Activated T-cell treated with anti-CD3 and anti-CD28 coated beads, Interleukin-2, amount 50 U/mL, for 72 hours (primary cell): ENCODE results near the gene SPEN. TPM values are rescaled to one million over a fixed set of nuclear protein-coding genes. Genes with fewer than 3 reads are reported as not detected.
A peak's percentile ranks its signal among the peaks of the same experiment; 100 is the strongest.
"Not testable (repeated sequence)": the region's sequence is repeated elsewhere in the genome, so short reads cannot be mapped to it uniquely, and the experiment has no call there.

Experiments
- ATAC-seq, 2 donors: fragments of 150-1000 bp; cut with Tn5 transposase; replicated peaks in 1 of 2; 2 replicates each; pipeline ENCODE4 v1.10.0; 2021; ENCODE audit warnings: moderate library complexity in 2 of 2, mild to moderate bottlenecking in 1 of 2
- DNase-seq, 2 donors: peaks; one replicate each; pipeline ENCODE4 v3.0.0; 2021 to 2022; ENCODE audit warnings: mixed read lengths in 1 of 2
- H3K27ac Mint-ChIP-seq: one replicate; pipeline ENCODE4 v1.8.0; 2022; ENCODE audit warnings: mild to moderate bottlenecking, moderate library complexity, mixed read lengths
- H3K27me3 Mint-ChIP-seq: one replicate; pipeline ENCODE4 v1.8.0; 2022; ENCODE audit warnings: low read depth, mixed read lengths
- H3K36me3 Mint-ChIP-seq, 2 donors: one replicate each; pipeline ENCODE4 v1.8.0; 2022; ENCODE audit warnings: mixed read lengths in 2 of 2, mild to moderate bottlenecking in 1 of 2; ENCODE audit not compliant: insufficient read depth in 2 of 2
- H3K4me1 Mint-ChIP-seq: one replicate; pipeline ENCODE4 v1.8.0; 2022; ENCODE audit warnings: low read depth, mixed read lengths
- H3K4me3 Mint-ChIP-seq, 2 donors: one replicate each; pipeline ENCODE4 v1.8.0; 2022; ENCODE audit warnings: mild to moderate bottlenecking in 2 of 2, mixed read lengths in 2 of 2, moderate library complexity in 2 of 2
- H3K9me3 Mint-ChIP-seq, 2 donors: one replicate each; pipeline ENCODE4 v1.8.0; 2022; ENCODE audit warnings: mixed read lengths in 2 of 2
- total RNA-seq, 2 donors: library from RNA; stranded (reverse); gene quantifications; one replicate each; pipeline ENCODE4 v1.2.3, GENCODE V29; 2022

The SPEN gene
- total RNA-seq, 2 donors from 2014 or later = 53.5 to 56.9 TPM

DNA sequence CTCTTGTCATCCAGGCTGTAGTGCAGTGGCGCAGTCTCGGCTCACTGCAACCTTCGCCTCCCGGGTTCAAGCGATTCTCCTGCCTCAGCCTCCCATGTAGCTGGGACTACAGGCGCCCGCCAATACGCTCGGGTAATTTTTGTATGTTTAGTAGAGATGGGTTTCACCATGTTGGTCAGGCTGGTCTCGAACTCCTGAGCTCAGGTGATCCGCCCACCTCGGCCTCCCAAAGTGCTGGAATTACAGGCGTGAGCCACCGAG, 11.1 kb upstream of the SPEN start:
- not testable (repeated sequence) for ATAC-seq, H3K9me3 Mint-ChIP-seq, H3K36me3 Mint-ChIP-seq, H3K27me3 Mint-ChIP-seq
- DNase-seq = peak in 1 of 2 donors; percentile 2
- Mint-ChIP-seq H3K27ac (peak overlapping the region; percentile 98), H3K4me3 (peak overlapping the region; percentile 96 to 98), H3K4me1 (peaks cover 31% of the 10 kb centered on the region)

DNA sequence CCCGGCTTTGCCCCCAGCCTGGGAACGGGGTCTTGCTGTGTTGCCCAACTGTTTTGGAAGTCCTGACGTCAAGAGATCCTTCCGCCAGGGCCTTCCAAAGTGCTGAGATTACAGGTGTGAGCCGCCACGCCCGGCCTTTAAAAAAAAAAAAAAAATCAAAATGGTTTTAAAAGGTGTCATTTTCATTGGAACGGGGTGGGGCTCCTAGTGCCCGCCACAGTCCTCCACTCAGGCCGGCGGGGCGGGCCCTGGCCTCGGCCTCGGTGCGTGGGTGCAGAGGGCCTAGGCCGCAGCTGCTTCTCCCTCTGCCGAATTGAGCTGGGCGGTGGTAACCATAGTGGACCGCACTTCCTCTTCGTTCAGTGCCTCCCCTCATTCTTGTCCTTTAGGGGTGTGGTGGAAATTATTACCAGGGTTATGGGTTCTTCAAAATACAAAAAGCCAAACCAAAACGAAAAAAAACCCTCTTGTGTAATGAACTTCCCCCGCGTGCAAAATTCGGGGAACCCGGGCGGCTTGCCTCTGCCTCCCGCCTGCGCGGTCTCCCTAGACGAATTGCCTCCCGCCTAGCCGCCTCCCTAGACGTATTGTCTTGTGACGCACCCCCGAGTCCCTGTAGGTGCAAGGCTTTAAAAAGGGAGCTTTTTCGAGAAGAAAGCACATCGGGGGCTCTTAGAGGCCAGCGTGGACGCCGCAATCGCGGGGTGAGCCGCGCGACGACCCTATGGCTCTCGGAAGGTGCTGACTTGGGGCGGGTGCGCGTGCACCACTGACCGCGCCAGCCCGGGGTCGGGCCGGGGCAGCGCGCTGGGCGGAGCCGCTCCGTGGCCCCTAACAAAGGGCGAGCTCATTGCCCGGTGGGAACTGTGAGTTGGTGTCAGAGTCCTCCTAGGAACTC, 10.5 kb upstream of the SPEN start:
- H3K27ac Mint-ChIP-seq = peak overlapping the region; percentile 98

DNA sequence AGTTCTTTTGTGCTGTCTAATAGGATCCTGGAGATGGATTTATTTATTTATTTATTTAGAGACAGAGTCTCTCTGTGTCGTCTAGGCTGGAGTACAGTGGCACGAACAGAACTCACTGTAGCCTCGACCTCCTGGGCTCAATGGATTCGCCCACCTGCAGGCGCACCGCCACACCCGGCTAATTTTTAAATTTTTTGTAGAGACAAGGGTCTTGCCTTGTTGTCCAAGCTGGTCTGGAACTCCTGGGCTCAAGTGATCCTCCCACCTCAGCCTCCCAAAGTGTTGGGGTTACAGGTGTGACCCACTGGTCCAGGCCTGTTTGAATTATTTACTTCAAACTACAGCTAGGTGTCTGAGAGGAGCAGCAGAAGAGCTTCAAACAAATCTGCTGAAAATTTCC, 9.6 kb upstream of the SPEN start:
- Mint-ChIP-seq H3K9me3 (no peaks in the 10 kb centered on the region), H3K27ac (no peak overlapping the region), H3K4me3 (peak overlapping the region; percentile 37 to 98), H3K27me3 (no peaks in the 10 kb centered on the region), H3K36me3 (no peaks in the 10 kb centered on the region), H3K4me1 (peaks cover 24% of the 10 kb centered on the region)
- no peak for DNase-seq
- no peak for ATAC-seq

More for the DNA sequence above, 10.5 kb upstream of the SPEN start:
- Mint-ChIP-seq H3K27me3 (no peaks in the 10 kb centered on the region), H3K4me3 (peak overlapping the region; percentile 96 to 98), H3K4me1 (peaks cover 26% of the 10 kb centered on the region), H3K36me3 (no peaks in the 10 kb centered on the region), H3K9me3 (no peaks in the 10 kb centered on the region)
- DNase-seq = peak; percentile 61 to 74
- ATAC-seq = peak in 1 of 2 donors; percentile 5

DNA sequence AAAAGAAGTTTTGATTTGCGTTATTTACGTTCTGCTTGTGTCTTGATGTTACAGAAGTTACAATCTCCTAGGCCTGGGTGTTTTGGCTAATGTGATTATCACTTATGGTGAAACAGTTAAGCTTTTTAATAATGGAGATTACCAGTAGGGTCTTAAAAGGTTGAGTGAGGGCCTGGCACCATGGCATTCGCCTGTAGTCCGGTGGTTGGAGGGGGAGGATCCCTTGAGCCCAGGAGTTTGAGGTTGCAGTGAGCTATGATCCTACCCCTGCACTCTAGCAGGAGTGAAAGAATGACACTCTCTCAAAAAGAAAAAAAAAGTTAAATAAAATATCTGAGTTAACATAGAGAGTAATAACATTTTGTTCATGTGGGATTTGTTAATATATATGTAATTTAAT, 8.8 kb upstream of the SPEN start:
- Mint-ChIP-seq H3K4me3 (peak overlapping the region in 1 of 2 donors; percentile 15), H3K27me3 (no peaks in the 10 kb centered on the region), H3K4me1 (peaks cover 23% of the 10 kb centered on the region), H3K36me3 (no peaks in the 10 kb centered on the region), H3K27ac (no peak overlapping the region), H3K9me3 (no peaks in the 10 kb centered on the region)
- DNase-seq = no peak
- no peak for ATAC-seq

DNA sequence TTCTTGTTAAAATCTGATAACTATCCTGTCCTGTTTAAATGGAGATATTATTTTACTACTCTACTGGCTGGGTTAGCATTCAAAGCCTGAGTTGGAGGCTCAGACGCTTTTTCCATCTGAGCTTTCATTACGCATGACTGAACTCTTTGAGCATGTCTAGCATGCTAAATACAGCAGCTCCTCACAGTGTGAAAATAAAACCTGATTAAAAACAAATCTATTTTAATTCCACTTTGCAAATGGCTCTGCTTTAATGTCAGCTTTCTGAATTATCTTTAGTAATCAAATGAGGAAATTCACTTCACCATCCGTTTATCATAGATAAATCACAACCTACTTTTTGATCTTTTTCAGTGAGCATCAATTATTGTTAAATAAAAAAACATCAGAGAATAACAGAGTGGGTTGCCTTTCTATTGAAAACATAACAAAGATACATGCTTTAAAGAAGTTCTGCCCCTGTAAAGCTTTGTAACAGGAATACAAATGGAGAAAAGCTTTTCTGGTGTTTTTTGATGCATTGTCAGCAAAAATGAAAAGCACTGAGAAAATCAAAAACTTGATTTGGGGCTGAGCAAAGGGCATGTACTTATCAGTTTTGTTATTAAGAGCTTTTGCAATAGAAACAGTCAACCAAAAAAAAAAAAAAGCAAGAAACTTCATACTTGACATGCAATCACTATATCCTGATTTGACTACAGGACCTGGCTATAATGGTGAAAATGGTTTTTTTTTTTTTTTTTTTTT, 3.5 kb upstream of the SPEN start:
- ATAC-seq (no peak), DNase-seq (no peak)
- Mint-ChIP-seq H3K4me3 (peak overlapping the region in 1 of 2 donors; percentile 66), H3K36me3 (peaks cover 1 to 4% of the 10 kb centered on the region in 2 donors), H3K4me1 (peaks cover 31% of the 10 kb centered on the region), H3K27ac (no peak overlapping the region), H3K27me3 (no peaks in the 10 kb centered on the region), H3K9me3 (no peaks in the 10 kb centered on the region)

DNA sequence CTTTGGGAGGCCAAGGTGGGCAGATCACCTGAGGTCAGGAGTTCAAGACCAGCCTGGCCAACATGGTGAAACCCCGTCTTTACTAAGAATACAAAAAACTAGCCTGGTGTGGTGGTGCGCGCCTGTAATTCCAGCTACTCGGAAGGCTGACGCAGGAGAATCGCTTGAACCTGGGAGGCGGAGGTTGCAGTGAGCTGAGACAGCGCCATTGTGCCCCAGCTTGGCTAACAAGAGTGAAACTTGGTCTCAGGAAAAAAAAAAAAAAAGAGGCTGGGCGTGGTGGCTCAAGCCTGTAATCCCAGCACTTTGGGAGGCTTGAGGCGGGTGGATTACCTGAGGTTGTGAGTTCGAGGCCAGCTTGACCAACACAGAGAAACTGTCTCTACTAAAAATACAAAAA, 1.5 kb upstream of the SPEN start:
- not testable (repeated sequence) for DNase-seq, H3K9me3 Mint-ChIP-seq, ATAC-seq, H3K36me3 Mint-ChIP-seq, H3K27me3 Mint-ChIP-seq
- peak overlapping the region; percentile 92 to 93 for H3K4me3 Mint-ChIP-seq
- H3K27ac Mint-ChIP-seq = peak overlapping the region; percentile 96
- H3K4me1 Mint-ChIP-seq = peaks cover 52% of the 10 kb centered on the region

DNA sequence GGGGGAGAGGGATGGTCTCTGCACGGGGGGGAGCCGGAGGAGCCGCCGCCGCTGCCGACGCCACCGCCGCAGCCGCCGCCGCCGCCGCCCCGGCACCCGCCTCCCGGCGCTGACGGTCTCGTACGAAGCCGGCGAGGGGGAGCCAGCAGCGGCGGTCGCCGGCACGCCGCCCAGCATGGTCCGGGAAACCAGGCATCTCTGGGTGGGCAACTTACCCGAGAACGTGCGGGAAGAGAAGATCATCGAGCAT, 311 bp downstream of the SPEN start:
- H3K4me3 Mint-ChIP-seq = peak overlapping the region; percentile 92 to 93
- peak overlapping the region; percentile 72 for H3K27ac Mint-ChIP-seq
- H3K4me1 Mint-ChIP-seq = peaks cover 68% of the 10 kb centered on the region
- peaks cover 4 to 7% of the 10 kb centered on the region in 2 donors for H3K36me3 Mint-ChIP-seq
- DNase-seq = no peak
- ATAC-seq = no peak
- no peaks in the 10 kb centered on the region for H3K27me3 Mint-ChIP-seq
- H3K9me3 Mint-ChIP-seq = no peaks in the 10 kb centered on the region

DNA sequence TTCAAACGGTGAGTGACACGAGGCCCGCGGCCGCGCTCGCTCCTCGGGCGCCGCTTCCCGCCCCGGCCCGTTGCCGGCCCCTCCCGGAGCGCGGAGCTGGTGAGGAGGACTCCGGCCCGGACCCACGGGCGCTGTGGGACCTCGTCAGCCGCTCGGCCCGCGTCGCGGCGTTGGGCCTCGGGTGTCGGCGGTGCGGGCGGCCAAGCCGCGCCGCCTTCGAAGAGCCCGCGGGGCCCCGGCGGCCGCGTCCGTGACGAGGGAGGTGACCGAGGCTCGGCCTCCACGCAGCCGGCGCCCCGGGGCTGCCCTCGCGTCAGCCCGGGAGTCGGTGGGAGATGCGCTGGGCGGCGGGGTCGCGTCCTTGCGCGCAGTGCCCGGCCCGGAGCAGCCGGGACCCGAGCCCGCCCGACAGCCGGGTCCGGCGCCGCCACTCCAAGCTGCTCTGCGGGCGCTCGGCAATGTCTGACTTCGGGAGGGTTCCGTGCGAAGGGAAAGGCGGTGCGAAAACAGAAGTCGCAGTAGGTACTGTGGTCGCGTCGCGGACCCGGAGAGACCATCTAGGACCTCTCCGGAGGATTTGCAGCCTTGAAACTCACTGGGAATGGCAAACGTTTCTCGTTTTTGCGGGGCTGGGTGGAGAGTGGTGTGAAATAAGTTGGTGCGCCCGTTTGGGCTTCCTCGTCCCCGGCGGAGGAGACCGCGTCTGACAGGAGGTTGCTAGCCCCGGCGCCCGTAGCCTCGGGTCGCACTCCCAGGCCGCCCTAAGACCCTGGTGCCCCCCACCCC, 829 bp downstream of the SPEN start:
- Mint-ChIP-seq H3K27ac (peak overlapping the region; percentile 96), H3K4me1 (peaks cover 70% of the 10 kb centered on the region), H3K4me3 (peak overlapping the region; percentile 92 to 99), H3K36me3 (peaks cover 4 to 7% of the 10 kb centered on the region in 2 donors), H3K9me3 (no peaks in the 10 kb centered on the region), H3K27me3 (no peaks in the 10 kb centered on the region)
- ATAC-seq (peak; percentile 17 to 31), DNase-seq (peak; percentile 62 to 72)

DNA sequence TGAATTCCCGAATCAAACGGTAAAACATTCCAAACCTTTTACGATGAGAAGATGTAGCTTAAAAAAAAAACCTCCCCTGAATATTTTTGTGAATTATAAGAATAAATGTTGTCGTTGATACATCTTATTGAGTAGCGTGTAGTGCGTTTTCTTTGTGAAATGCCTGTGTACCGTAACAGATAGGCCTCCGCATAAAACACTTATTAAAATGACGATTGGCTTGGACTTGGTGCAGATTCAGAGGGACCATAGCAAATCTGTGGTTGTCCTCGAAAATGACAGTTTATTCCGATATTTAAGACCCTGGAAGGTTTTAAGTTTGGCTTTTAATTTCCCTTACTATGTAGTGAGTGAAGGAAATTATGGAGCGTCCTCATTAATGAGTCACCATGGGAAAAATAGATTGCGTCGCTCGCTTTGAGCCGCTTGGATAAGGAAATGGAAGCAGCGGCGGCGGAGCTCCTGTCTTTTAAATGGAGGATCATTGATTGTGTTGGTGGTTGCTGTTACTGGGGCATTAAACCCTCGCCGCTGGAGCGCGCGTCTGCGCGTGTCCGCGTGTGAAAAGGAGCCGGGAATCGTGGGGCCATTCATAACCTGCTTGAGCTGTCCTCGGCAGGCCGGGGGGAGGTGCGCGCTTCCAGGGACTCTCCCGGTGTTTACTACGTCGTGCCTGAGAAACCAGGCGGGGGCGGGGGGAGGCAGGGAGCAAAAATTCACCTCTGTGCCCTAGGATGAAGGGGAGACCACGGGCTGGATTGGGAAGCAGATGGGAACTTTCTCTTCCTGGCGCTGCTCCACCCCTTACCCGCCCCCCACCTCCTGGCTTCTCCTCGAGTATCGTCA, 1.6 kb downstream of the SPEN start:
- Mint-ChIP-seq H3K4me1 (peaks cover 65% of the 10 kb centered on the region), H3K36me3 (peaks cover 4 to 7% of the 10 kb centered on the region in 2 donors), H3K27ac (peak overlapping the region; percentile 96), H3K27me3 (no peaks in the 10 kb centered on the region), H3K9me3 (no peaks in the 10 kb centered on the region), H3K4me3 (peak overlapping the region; percentile 92 to 99)
- no peak for ATAC-seq
- peak; percentile 65 for DNase-seq

DNA sequence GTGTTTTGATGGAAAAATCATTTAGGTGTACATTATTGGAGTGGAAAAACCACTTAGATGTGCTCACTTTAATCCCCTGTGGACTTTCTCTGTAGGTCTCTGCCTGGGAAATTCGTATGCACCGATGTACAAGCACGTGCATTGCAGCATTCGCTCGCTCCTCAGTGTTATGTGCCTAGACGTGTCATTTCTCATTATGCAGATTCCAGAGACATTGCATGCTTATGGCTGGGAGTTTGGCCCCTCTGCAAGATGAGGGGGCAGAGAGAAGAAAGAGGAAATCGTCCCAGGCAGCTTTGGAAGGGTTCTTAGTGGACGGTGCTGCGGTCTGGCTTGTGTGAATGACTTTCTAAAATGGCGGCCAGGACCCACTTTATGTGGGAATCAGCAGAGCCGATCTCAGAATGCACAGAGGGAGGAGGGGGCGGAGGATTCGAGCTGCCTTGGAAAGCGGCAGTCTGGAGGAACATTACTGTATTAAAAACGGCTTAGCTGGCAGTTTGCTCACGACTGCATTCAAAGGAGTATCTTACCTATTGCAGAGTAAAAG, 2.3 kb downstream of the SPEN start:
- ATAC-seq (no peak), DNase-seq (peak; percentile 25 to 32)
- Mint-ChIP-seq H3K4me1 (peaks cover 64% of the 10 kb centered on the region), H3K27me3 (no peaks in the 10 kb centered on the region), H3K36me3 (peaks cover 4 to 7% of the 10 kb centered on the region in 2 donors), H3K9me3 (no peaks in the 10 kb centered on the region), H3K27ac (peak overlapping the region; percentile 28), H3K4me3 (peak overlapping the region; percentile 92 to 99)

DNA sequence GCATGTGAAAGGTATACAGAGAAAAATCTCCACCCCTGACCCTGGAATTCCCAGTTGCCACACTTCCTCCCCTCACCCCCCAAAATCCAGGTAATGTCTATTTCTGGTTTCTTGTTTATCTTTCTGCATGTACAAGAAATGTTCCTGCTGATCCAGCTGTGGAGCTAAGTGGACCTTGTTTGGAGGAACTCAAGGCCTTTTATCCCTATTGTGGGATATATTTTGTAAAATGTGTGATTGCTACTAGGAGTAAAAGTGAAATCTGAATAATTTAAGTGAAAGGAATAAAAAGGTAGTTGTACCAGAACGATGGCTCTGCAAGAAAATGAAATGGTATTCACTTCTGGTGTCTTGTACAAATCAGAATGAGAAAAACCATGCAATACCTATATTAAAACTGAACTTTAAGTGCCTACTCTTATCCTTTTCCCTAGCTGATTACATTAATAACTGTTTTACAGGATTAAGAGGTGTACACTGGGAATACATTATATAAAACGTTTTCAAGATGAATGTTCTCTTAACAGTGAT, 3.0 kb downstream of the SPEN start:
- no peak for DNase-seq
- peaks cover 4 to 7% of the 10 kb centered on the region in 2 donors for H3K36me3 Mint-ChIP-seq
- no peak for ATAC-seq
- no peaks in the 10 kb centered on the region for H3K27me3 Mint-ChIP-seq
- peak overlapping the region; percentile 92 to 99 for H3K4me3 Mint-ChIP-seq
- peaks cover 59% of the 10 kb centered on the region for H3K4me1 Mint-ChIP-seq
- H3K9me3 Mint-ChIP-seq = no peaks in the 10 kb centered on the region
- H3K27ac Mint-ChIP-seq = peak overlapping the region; percentile 14
